Uterus (tissue), 2 donors: Measurements from ENCODE around the gene PPP1CB.

Source experiments
- POLR2A ChIP-seq, 2 donors: fragments of 450-650 bp; IDR thresholded peaks; one replicate each; pipeline ENCODE4 v1.6.1; 2016; ENCODE audit warnings: antibody characterized with exemption in 2 of 2, mild to moderate bottlenecking in 1 of 2, moderate library complexity in 1 of 2
- TF ChIP-seq, protein P1 (sequence below), 4 experiments: fragments of 200-600 bp in 2 of 4; fragments of 450-650 bp in 2 of 4; sonication (generic) in 2 of 4; IDR thresholded peaks; one replicate each; pipeline ENCODE4 v1.5.1; 2016 to 2019; ENCODE audit warnings: antibody characterized with exemption in 4 of 4, mild to moderate bottlenecking in 2 of 4, moderate library complexity in 1 of 4

DNA sequence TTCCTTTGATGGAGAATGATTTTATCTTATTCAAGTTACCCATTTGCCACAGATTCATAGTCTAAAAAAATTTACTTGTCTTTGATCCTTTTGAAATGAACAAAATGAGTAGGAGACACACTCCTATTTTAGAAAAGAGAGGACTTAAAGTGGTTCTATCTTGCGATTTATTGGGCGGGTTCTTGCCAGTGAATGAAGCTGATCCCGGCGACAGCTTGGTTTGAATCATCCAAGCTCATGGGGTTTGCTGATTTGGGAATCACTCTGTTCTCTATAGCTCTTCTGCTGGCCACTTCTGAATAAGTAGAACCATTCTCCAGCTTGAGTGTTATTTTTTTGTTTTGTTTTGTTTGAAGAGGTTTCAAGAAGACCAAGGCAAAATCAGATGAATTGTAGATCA lies 25.5 kb upstream of the PPP1CB start:
- TF ChIP-seq POLR2A (IDR thresholded peaks at IDR 0.05) = no peak
- TF ChIP-seq, protein P1, sequence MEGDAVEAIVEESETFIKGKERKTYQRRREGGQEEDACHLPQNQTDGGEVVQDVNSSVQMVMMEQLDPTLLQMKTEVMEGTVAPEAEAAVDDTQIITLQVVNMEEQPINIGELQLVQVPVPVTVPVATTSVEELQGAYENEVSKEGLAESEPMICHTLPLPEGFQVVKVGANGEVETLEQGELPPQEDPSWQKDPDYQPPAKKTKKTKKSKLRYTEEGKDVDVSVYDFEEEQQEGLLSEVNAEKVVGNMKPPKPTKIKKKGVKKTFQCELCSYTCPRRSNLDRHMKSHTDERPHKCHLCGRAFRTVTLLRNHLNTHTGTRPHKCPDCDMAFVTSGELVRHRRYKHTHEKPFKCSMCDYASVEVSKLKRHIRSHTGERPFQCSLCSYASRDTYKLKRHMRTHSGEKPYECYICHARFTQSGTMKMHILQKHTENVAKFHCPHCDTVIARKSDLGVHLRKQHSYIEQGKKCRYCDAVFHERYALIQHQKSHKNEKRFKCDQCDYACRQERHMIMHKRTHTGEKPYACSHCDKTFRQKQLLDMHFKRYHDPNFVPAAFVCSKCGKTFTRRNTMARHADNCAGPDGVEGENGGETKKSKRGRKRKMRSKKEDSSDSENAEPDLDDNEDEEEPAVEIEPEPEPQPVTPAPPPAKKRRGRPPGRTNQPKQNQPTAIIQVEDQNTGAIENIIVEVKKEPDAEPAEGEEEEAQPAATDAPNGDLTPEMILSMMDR (IDR thresholded peaks at IDR 0.05) = no peak
